Mucosa of stomach (tissue), 1 donor: ENCODE data around the gene PAFAH1B1.

Experiments
- H3K27me3 ChIP-seq: one replicate; pipeline ENCODE4 v1.7.0; 2013; ENCODE audit warnings: mild to moderate bottlenecking, low read length; ENCODE audit not compliant: control insufficient read depth, insufficient read depth
- H3K36me3 ChIP-seq: one replicate; pipeline ENCODE4 v1.7.0; 2013; ENCODE audit warnings: low read length; ENCODE audit not compliant: control insufficient read depth, insufficient read depth
- H3K4me1 ChIP-seq: one replicate; pipeline ENCODE4 v1.7.0; 2013; ENCODE audit warnings: mild to moderate bottlenecking, low read length; ENCODE audit not compliant: control insufficient read depth, insufficient read depth
- H3K4me3 ChIP-seq: one replicate; pipeline ENCODE4 v1.7.0; 2013; ENCODE audit warnings: low read length
- H3K9ac ChIP-seq: one replicate; pipeline ENCODE4 v1.7.0; 2013; ENCODE audit warnings: mild to moderate bottlenecking, low read length, moderate library complexity
- H3K9me3 ChIP-seq: one replicate; pipeline ENCODE4 v1.7.0; 2013; ENCODE audit warnings: mild to moderate bottlenecking, low read length, moderate library complexity; ENCODE audit not compliant: control insufficient read depth
- donor health status: Pancreatic carcinoma.

The PAFAH1B1 gene

GRCh38 chr17:2730764-2731353 is 137.4 kb downstream of the PAFAH1B1 start:
- Histone ChIP-seq H3K9me3 (no peaks in the 10 kb centered on the region), H3K4me1 (no peaks in the 10 kb centered on the region), H3K27me3 (peaks cover 6% of the 10 kb centered on the region), H3K4me3 (no peak overlapping the region), H3K36me3 (no peaks in the 10 kb centered on the region), H3K9ac (no peak overlapping the region)

DNA sequence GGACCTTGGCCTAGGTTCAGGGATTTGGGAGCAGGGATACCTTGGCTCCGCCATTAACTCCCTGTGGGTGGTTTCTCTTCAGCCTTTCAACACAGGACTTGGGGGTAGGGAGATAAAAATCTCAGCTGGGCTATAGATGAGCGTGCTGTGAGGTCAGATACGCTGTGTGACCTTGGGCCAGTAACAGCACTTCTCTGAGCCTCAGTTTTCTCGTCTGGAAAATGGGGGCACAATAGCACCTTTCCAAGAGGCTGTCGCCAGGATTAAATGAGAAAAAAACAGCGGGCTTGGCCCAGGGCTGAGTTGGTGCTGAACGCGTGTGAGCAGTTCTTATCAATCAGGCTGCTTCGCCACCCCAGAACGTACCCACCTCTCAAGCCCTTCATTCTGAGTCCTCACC is 138.4 kb downstream of the PAFAH1B1 start:
- no peaks in the 10 kb centered on the region for H3K36me3 ChIP-seq
- no peak overlapping the region for H3K4me3 ChIP-seq

DNA sequence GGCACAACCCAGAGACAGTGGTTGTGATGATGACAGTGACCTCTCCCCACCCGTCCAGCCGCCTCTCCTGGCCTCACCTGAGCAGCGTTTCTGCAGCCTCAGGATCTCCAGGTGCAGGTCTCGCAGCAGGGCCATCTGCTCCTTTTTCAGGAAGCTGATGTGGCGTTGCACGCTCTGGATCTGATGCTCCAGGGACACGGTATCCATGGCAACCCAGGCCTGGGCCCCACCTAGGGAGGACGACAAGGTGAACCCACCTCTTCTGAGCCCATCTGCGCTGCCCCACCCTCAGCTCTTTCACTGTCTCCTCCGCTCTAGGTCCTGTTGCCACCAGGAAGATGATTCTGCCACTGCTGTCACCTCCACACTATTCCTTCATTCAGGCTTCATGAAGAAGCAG is 141.5 kb downstream of the PAFAH1B1 start:
- no peaks in the 10 kb centered on the region for H3K27me3 ChIP-seq
- no peaks in the 10 kb centered on the region for H3K4me1 ChIP-seq
- H3K36me3 ChIP-seq, result no peaks in the 10 kb centered on the region
- no peaks in the 10 kb centered on the region for H3K9me3 ChIP-seq
- H3K4me3 ChIP-seq, result no peak overlapping the region
- no peak overlapping the region for H3K9ac ChIP-seq

More for the DNA sequence above, 138.4 kb downstream of the PAFAH1B1 start:
- H3K9me3 ChIP-seq, result no peaks in the 10 kb centered on the region
- H3K27me3 ChIP-seq, result peaks cover 4% of the 10 kb centered on the region
- no peak overlapping the region for H3K9ac ChIP-seq
- H3K4me1 ChIP-seq, result no peaks in the 10 kb centered on the region
